HG03432 (cell line): ENCODE measurements around the gene CAST.
"Not testable (repeated sequence)": the region's sequence is repeated elsewhere in the genome, so short reads cannot be mapped to it uniquely, and the experiment has no call there.

Experiments
- ATAC-seq: cut with Tn5 transposase; IDR thresholded peaks from one replicate; pipeline ENCODE4 v1.9.1; 2021; ENCODE audit warnings: mild to moderate bottlenecking, moderate library complexity; ENCODE audit not compliant: unreplicated experiment

Gene CAST

DNA sequence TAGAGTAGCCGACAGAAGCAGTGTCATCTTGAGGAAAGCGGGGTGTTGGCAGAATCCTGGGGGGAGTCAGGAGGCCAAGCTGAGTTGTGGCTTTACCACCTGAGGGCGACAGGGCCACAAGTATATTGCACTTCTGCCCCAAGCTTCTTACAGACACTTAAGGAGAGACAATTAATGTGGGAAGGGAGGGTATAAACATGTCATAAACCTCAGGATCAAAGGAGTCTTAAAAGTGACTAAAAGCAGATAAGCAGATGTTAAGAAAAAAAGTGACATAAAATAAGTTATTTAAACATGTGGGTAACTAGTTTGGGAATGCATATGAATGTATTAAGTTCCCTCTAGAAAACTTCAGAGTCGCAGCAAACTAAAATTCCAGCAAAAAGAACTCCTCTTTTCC, 81.6 kb downstream of the CAST start:
- ATAC-seq: no peak

GRCh38 chr5:96744218-96744617, 82.0 kb downstream of the CAST start:
- ATAC-seq: not testable (repeated sequence)

DNA sequence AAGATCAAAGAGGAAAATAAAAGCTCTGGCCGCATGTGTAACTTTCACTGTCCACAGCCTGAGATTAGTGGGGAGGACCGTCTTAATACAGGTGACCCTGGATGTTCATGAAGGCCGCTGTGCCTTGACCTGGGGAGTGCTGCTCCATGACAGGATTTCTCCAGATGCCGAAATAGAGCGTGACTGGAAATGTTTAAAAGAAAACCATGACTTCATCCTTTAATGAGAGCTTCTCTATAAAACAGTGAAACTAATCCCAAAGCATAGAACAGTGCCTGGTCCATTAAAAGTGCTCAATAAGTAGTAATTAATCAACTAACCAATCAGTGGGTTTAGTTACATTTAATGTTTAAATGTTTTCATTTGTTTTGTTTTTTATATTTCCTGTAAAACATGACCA, 82.8 kb downstream of the CAST start:
- ATAC-seq: no peak

DNA sequence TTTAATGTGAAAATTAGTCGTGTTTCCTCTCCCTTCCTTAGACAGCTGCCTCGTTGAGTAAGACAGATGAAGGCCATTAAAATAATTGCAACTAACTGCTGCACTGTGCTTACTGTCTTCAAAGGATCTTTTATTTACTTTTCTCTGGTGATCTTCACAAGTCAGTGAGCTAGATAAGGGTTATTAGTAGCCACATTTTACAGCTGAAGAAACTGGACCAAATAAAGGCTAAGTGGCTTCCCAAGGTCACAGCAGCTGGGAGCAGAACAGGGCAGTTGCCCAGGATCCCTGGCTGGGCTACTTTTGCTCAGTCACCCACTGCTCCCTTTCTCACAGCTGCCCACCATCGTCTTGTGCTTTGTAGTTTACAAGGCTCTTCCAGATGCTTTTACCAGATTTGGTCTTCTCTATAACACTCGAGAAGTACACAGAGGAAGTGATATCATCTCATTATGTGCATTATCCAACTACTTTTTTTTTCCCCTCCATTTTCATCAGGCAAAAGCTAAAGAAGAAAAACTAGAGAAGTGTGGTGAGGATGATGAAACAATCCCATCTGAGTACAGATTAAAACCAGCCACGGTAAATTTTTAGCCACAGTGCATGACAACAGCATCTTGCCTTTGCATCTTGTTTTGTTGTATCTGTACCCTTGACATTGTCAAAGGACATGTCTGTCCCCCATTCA, 83.8 kb downstream of the CAST start:
- no peak for ATAC-seq

DNA sequence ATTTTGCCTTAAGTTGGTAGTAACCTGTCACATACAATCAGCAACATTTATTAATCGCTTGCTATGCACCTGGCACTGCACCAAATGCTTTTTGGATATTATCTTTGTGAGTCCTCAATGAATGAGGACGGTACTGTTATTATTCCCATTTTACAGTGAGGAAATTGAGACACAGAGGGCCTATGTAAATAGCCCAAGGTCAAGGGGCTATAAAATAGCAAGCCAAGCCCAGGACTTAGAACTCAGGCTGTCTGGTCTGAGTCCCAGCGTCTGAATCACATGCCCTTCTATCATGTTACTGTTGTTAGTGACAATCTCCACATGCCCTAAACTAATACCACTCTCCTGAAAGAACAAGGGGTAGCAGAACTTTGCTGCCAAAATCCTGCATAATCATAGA, 85.5 kb downstream of the CAST start:
- ATAC-seq: no peak

DNA sequence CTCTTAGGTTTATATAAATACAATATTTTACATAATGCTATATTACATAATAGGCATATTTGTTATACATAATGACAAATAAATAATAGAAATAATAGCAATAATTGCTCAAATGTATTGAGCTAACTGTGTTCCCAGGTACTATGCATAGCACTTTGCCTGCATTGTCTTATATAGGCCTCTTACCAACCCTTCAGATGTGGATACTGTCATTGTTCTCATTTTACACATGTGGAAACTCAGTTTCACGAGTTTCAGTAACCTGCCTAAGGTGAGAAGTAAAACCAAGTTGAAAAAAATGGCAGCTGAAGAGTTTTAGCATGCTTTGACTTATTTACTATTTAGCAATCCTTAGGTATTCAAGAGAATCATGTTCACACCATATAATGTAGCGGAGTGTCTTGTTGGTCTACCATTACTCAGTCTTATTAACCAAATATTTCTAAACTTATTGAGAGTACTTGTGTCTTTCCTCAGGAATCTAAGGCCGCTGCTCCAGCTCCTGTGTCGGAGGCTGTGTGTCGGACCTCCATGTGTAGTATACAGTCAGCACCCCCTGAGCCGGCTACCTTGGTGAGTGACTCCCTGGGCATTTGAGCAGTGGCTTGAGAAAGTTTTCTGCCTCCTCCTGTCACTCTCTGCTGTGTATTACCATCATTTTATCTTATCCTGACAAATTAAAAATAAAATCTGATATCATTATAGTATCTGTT, 88.1 kb downstream of the CAST start:
- no peak for ATAC-seq

DNA sequence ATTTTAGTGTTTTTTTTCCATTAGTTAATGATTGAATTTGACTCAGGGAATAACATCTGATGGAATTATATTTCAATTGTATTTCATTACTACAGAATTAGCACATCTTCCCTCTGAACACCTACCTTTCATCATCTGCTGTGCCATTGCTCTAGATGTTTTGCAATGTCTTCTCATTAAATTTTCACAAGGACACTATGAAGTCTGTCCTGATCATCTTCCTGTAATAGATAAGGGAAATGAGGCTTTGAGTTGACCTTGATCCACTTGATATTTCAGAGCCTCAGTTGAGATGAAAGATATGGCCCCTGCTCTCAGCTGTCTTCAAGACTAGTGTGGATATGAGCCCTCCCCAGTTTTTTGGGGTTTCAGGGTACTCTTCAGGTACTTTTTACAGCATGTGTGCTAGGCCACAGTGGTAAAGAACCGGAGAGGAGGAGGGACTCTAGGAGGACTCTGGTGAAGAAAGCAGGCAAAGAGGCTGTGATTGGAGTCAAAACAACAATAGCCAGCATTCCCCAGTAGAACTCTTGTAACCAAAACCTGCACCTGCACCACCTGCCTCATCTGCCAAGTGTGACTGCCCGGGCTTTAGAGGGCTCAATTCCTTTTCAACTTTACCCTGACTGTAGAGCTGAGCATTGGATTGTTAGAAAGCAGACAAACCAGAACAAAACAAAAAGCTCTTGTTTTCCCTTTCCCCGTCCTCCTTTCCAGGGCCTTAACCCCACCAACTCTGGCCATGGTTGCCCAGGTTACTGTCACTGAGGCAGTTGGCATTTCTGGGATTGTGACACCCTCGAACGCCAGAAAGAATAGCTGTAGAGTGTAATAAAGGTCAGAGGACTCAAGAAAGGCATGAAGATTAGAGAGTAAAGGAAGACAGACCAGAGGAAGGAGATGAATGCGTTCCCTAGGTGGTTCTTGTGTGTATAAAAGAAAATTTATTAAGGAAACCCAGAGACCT, 89.3 kb downstream of the CAST start:
- no peak for ATAC-seq

- no peak for ATAC-seq
Measured at GRCh38 chr5:96752341-96753016, 90.3 kb downstream of the CAST start.

GRCh38 chr5:96753017-96753397, 90.8 kb downstream of the CAST start:
- no peak for ATAC-seq

DNA sequence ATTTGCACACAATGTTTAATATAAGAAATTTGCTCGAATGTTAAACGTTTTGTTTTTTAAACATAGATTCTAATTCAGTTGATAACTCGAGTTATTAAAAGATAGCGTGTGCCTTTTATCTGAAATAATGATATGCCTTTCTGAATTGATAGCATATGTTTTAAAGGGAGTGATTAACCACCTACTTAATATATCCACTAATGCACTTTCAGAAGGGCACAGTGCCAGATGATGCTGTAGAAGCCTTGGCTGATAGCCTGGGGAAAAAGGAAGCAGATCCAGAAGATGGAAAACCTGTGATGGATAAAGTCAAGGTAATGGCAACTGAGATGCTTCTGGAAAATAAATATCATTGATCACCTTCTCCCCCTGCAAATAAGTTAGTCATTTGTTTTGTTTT, 91.7 kb downstream of the CAST start:
- no peak for ATAC-seq

DNA sequence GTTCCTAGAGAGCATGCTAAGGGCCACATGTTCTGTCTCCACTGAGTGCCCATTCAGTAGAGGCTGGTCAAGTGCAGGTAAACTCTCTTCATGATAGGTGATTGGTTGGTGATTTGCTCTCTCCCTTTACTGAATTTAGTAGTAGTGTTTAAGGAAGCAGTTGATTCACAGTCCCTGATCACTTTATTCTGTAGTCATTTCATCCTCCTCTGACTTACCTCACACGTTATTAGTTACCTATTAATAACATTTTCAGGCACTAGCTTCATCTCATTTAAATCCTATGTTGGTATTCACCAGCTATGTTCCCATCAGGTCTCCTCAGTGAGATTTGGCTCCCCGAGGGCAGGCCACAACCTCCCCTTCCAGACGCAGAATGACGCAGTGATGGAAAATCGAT, 93.7 kb downstream of the CAST start:
- no peak for ATAC-seq

DNA sequence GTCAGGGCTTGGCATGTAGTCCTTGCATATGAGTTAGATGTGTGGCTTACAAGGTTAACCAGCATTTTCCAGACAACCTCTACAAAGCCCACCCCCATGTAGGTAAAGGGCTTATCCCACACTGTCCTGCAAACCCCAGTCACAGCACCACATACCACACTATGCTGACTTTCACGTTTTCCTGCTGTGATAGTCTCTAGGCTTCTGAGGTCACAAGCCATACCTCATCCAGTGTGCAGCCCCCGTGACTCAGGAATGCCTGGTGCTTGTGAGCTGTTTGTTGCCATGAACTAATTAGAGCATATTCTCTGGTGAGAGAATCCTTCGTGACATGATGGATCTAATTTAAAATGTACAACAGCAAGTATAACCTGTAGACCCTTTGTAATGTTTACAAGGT, 94.8 kb downstream of the CAST start:
- ATAC-seq: no peak

DNA sequence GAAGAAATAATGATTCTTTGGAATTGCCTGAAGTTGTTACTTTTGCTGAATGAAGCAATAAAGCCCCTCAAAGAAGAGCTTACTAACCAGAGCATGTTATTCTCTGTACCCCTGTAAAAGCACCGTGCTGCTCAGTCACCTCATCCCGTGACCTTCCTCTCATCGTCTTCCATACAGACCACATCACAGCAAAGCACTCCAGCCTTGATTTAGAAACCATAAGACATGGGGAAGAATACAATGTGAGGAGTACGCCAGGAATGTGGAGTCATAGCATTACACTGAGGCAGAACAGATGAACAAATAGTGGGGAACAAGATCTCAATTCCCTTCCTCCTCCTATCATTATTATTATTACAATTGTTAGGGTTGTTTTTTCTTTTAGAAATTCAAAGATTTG, 96.4 kb downstream of the CAST start:
- no peak for ATAC-seq

DNA sequence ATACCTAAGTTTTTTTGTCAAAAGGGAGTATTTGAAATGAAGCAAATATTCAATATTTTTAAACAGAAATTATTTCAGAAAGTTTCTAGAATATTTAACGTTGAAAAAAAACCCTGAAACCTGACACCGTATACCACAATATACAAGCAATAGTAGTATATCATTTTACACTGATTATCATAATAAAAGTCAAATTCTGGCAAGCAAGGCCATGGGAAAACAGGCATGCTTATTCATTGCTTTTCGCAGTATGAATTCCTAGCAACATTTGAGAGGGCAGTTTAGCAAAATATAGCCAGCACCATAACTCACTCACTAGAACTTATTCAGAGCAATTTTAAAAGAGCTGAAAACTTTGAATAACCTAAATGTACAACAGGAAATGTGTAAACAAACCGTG, 99.4 kb downstream of the CAST start:
- ATAC-seq: no peak

- ATAC-seq: no peak
Measured at GRCh38 chr5:96763026-96763425, 100.8 kb downstream of the CAST start.

- no peak for ATAC-seq
Measured at GRCh38 chr5:96765043-96765442, 102.9 kb downstream of the CAST start.

GRCh38 chr5:96768708-96769251, 106.6 kb downstream of the CAST start:
- ATAC-seq: no peak

DNA sequence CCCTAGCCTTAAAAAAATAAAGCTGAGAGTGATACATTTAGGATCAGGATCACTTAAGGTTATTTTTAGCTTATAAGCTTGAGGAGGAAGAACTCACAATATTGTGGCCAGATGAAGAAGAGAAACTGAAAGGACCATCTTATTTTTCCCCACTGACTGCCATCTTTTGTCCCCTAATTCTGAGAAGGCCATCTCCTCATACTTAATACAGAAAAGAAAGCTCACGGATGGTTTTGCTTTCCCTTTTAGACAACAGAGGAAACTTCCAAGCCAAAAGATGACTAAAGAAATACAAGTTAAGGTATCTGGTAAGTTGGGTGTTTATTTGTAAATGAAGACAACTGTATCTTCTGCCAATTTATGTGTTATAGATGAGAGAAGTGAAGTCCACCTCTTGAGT, 109.2 kb downstream of the CAST start:
- no peak for ATAC-seq

DNA sequence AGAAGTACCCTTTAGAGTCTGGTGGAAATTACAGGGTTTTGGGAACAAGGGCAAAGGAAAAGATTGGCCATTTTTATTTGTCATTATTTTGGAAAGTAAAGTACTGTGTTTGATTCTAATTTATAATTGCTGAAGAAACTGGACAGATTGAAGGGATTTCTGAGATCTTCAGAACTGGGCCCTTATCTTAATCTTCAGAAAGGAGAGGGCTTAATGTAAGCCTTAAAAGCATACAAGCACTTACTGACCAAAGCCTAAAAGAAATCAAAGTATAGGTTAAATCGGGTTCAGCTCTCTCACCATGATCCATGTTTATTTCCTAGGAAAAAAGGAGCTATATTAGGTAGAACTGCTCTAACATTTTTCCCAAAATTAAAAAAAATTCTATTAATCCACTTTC, 109.9 kb downstream of the CAST start:
- no peak for ATAC-seq

- no peak for ATAC-seq
Measured at GRCh38 chr5:96772542-96772941, 110.4 kb downstream of the CAST start.

- ATAC-seq: no peak
Measured at GRCh38 chr5:96775050-96775449, 112.9 kb downstream of the CAST start.
